Esophagus muscularis mucosa (tissue), 4 donors: Measurements from ENCODE around the gene DAD1. TPM values are rescaled to one million over a fixed set of nuclear protein-coding genes. Genes with fewer than 3 reads are reported as not detected.

ENCODE experiments used
- DNase-seq: peaks from one replicate; pipeline ENCODE4 v3.0.0-alpha.2; 2017; ENCODE audit errors: extremely low spot score
- H3K27ac ChIP-seq, 4 donors: fragments of 200-600 bp; sonication (generic); replicated peaks in 1 of 4; 1 replicate in 3 of 4; 2 replicates in 1 of 4; pipeline ENCODE4 v1.5.1; 2016 to 2019; ENCODE audit warnings: mild to moderate bottlenecking in 1 of 4
- H3K27me3 ChIP-seq, 4 donors: fragments of 200-600 bp; sonication (generic); one replicate each; pipeline versions ENCODE4 v1.5.1 to v1.6.0; 2016 to 2019
- H3K36me3 ChIP-seq, 4 donors: fragments of 200-600 bp; sonication (generic); one replicate each; pipeline ENCODE4 v1.5.1; 2016 to 2019
- H3K4me1 ChIP-seq, 4 donors: fragments of 200-600 bp; sonication (generic); one replicate each; pipeline ENCODE4 v1.5.1; 2016 to 2019
- H3K4me3 ChIP-seq, 4 donors: fragments of 200-600 bp; sonication (generic); 1 replicate in 2 of 4; 2 replicates in 2 of 4; pipeline ENCODE4 v1.5.1; 2016 to 2019; ENCODE audit warnings: mild to moderate bottlenecking in 4 of 4, moderate library complexity in 1 of 4
- H3K9me3 ChIP-seq, 4 donors: fragments of 200-600 bp; sonication (generic); 1 replicate in 3 of 4; 2 replicates in 1 of 4; pipeline ENCODE4 v1.5.1; 2016 to 2019
- CTCF ChIP-seq, 3 experiments: fragments of 200-600 bp in 2 of 3; fragments of 450-650 bp in 1 of 3; sonication (generic) in 2 of 3; IDR thresholded peaks; one replicate each; pipeline ENCODE4 v1.5.1; 2017 to 2019; ENCODE audit warnings: antibody characterized with exemption in 3 of 3, mild to moderate bottlenecking in 2 of 3, moderate library complexity in 1 of 3
- EP300 ChIP-seq: sonication (generic); formaldehyde crosslinking; IDR thresholded peaks from one replicate; pipeline ENCODE4 v1.6.1; 2017; ENCODE audit warnings: antibody characterized with exemption
- POLR2A ChIP-seq: fragments of 450-650 bp; IDR thresholded peaks from one replicate; pipeline ENCODE4 v1.6.1; 2017; ENCODE audit warnings: antibody characterized with exemption, moderate library complexity, mild to moderate bottlenecking, low read depth
- POLR2AphosphoS5 ChIP-seq, 2 donors: sonication (generic); formaldehyde crosslinking; IDR thresholded peaks; one replicate each; pipeline ENCODE4 v1.6.1; 2017; ENCODE audit warnings: antibody characterized with exemption in 2 of 2
- WGBS: methylation state at CpG from one replicate; pipeline ENCODE4 v1.1.5; 2018; 5-methylcytosine and 5-hydroxymethylcytosine counted together
- intact Hi-C: fragments of 100-400 bp; cut with DNase I; formaldehyde crosslinking; loops from one replicate; pipeline ENCODE4 v1.15.1; 2023
- total RNA-seq, 4 donors: library from RNA; depleted of rRNA; stranded (reverse); fragments of >200 nt; gene quantifications; one replicate each; pipeline versions ENCODE4 v1.1.0 to v1.2.1, GENCODE V29; 2016

The DAD1 gene
- total RNA-seq, 4 donors from 2014 or later = 118 to 154 (median 131) TPM

GRCh38 chr14:22558221-22558913 lies 30.7 kb downstream of the DAD1 start:
- peaks cover 0 to 9% (median 6%) of the 10 kb centered on the region in 4 donors for H3K36me3 ChIP-seq
- no peak for DNase-seq
- intact Hi-C loops = loop anchor here (5.0 to 10.0 kb wide), 4 partner anchors 94 to 296 kb away; no protein-coding TSS in a partner anchor
- peak overlapping the region in 3 of 4 donors; percentile 31 to 59 (median 51) for H3K27ac ChIP-seq
- no peaks in the 10 kb centered on the region for H3K9me3 ChIP-seq
- no peak overlapping the region for H3K4me3 ChIP-seq
- H3K27me3 ChIP-seq = no peaks in the 10 kb centered on the region
- TF ChIP-seq EP300 (no peak), POLR2AphosphoS5 (IDR thresholded peaks at IDR 0.05) (no peak), POLR2A (no peak), CTCF (IDR thresholded peaks at IDR 0.05) (no peak)
- 81% methylated on average over 25 of the region's 25 CpGs for WGBS
- H3K4me1 ChIP-seq = peaks cover 28 to 51% (median 36%) of the 10 kb centered on the region in 4 donors

- 92% methylated on average over 1 of the region's 1 CpG for whole genome bisulfite sequencing
- intact Hi-C loops = loop anchor here (1.0 to 10.0 kb wide), 5 partner anchors 12 to 297 kb away; no protein-coding TSS in a partner anchor
- H3K9me3 ChIP-seq = no peaks in the 10 kb centered on the region
- TF ChIP-seq POLR2A (no peak), POLR2AphosphoS5 (IDR thresholded peaks at IDR 0.05) (no peak), CTCF (IDR thresholded peaks at IDR 0.05) (no peak), EP300 (no peak)
- H3K36me3 ChIP-seq = peaks cover 0 to 9% (median 5%) of the 10 kb centered on the region in 4 donors
- no peak overlapping the region for H3K4me3 ChIP-seq
- no peaks in the 10 kb centered on the region for H3K27me3 ChIP-seq
- H3K4me1 ChIP-seq = peaks cover 28 to 46% (median 34%) of the 10 kb centered on the region in 4 donors
- H3K27ac ChIP-seq = peak overlapping the region in 3 of 4 donors; percentile 31 to 59 (median 51)
- no peak for DNase-seq
Observed at GRCh38 chr14:22557846-22558220, 31.2 kb downstream of the DAD1 start.

- no peak for DNase-seq
- Histone ChIP-seq H3K36me3 (peaks cover 0 to 1% (median 0%) of the 10 kb centered on the region in 4 donors), H3K27ac (peak overlapping the region; percentile 47 to 65 (median 55)), H3K4me1 (peaks cover 28 to 42% (median 34%) of the 10 kb centered on the region in 4 donors), H3K4me3 (peak overlapping the region; percentile 39 to 56 (median 49)), H3K27me3 (no peaks in the 10 kb centered on the region), H3K9me3 (no peaks in the 10 kb centered on the region)
- WGBS = 22% methylated on average over 14 of the region's 28 CpGs
- intact Hi-C loops = loop anchor here (1.0 to 10.0 kb wide), 5 partner anchors 13 to 298 kb away; no protein-coding TSS in a partner anchor
- TF ChIP-seq CTCF (IDR thresholded peaks at IDR 0.05) = peak in 2 of 3 experiments; percentile 96 to 99
- peak; percentile 6 for TF ChIP-seq POLR2A
- TF ChIP-seq EP300 = no peak
- peak in 1 of 2 donors; percentile 51 for TF ChIP-seq POLR2AphosphoS5 (IDR thresholded peaks at IDR 0.05)
Observed at GRCh38 chr14:22556990-22557623, 31.9 kb downstream of the DAD1 start.

GRCh38 chr14:22556021-22556989 lies 32.7 kb downstream of the DAD1 start:
- intact Hi-C loops = loop anchor here (5.0 to 10.0 kb wide), 4 partner anchors 96 to 298 kb away; no protein-coding TSS in a partner anchor
- WGBS = 64% methylated on average over 9 of the region's 28 CpGs
- TF ChIP-seq POLR2A (no peak), EP300 (no peak), POLR2AphosphoS5 (IDR thresholded peaks at IDR 0.05) (peak in 1 of 2 donors; percentile 38), CTCF (IDR thresholded peaks at IDR 0.05) (no peak)
- Histone ChIP-seq H3K4me1 (peaks cover 28 to 42% (median 34%) of the 10 kb centered on the region in 4 donors), H3K9me3 (no peaks in the 10 kb centered on the region), H3K4me3 (peak overlapping the region; percentile 39 to 56 (median 49)), H3K36me3 (no peaks in the 10 kb centered on the region), H3K27ac (peak overlapping the region; percentile 47 to 65 (median 55)), H3K27me3 (no peaks in the 10 kb centered on the region)
- no peak for DNase-seq
